Sigmoid colon (tissue), 7 donors: ENCODE measurements around the gene NOC4L. TPM values are rescaled to one million over a fixed set of nuclear protein-coding genes. Genes with fewer than 3 reads are reported as not detected.

Experiments
- DNase-seq: peaks from one replicate; pipeline ENCODE4 v3.0.0-alpha.2; 2019
- H3K27ac ChIP-seq, 4 donors: fragments of 200-600 bp; sonication (generic); one replicate each; pipeline ENCODE4 v1.5.1; 2016 to 2019; ENCODE audit warnings: mild to moderate bottlenecking in 1 of 4
- H3K27me3 ChIP-seq, 3 donors: fragments of 200-600 bp; sonication (generic); one replicate each; pipeline ENCODE4 v1.5.1; 2019; ENCODE audit warnings: mild to moderate bottlenecking in 1 of 3
- H3K36me3 ChIP-seq, 4 donors: fragments of 200-600 bp; sonication (generic); one replicate each; pipeline ENCODE4 v1.5.1; 2016 to 2019
- H3K4me1 ChIP-seq, 4 donors: fragments of 200-600 bp; sonication (generic); one replicate each; pipeline ENCODE4 v1.5.1; 2017 to 2019
- H3K4me3 ChIP-seq, 4 donors: fragments of 200-600 bp; sonication (generic); one replicate each; pipeline ENCODE4 v1.5.1; 2017 to 2019; ENCODE audit warnings: mild to moderate bottlenecking in 2 of 4, moderate library complexity in 1 of 4
- H3K9me3 ChIP-seq, 4 donors: fragments of 200-600 bp in 3 of 4; sonication (generic) in 3 of 4; one replicate each; pipeline versions ENCODE4 v1.5.1 to v1.6.1; 2013 to 2019
- CTCF ChIP-seq, 4 experiments: fragments of 450-650 bp in 3 of 4; fragments of 200-600 bp in 1 of 4; IDR thresholded peaks; one replicate each; pipeline ENCODE4 v1.5.1; 2016 to 2019; ENCODE audit warnings: antibody characterized with exemption in 4 of 4, mild to moderate bottlenecking in 3 of 4, moderate library complexity in 2 of 4
- EP300 ChIP-seq, 4 donors: sonication (generic); formaldehyde crosslinking; IDR thresholded peaks; one replicate each; pipeline ENCODE4 v1.6.1; 2017; ENCODE audit warnings: antibody characterized with exemption in 4 of 4
- POLR2A ChIP-seq, 2 donors: fragments of 450-650 bp; IDR thresholded peaks; one replicate each; pipeline ENCODE4 v1.6.1; 2016; ENCODE audit warnings: antibody characterized with exemption in 2 of 2, mild to moderate bottlenecking in 2 of 2, moderate library complexity in 2 of 2
- POLR2AphosphoS5 ChIP-seq, 4 donors: sonication (generic); formaldehyde crosslinking; IDR thresholded peaks; one replicate each; pipeline ENCODE4 v1.6.1; 2017; ENCODE audit warnings: antibody characterized with exemption in 4 of 4
- WGBS, 2 donors: extraction: QIAGEN DNeasy Blood & Tissue Kit; methylation state at CpG; one replicate each; pipeline ENCODE4 v1.1.7; 2013; 5-methylcytosine and 5-hydroxymethylcytosine counted together
- intact Hi-C: fragments of 100-400 bp; cut with DNase I; formaldehyde crosslinking; loops from one replicate; pipeline ENCODE4 v1.15.1; 2023
- polyA plus RNA-seq, 3 donors: library from polyadenylated mRNA; stranded (reverse); fragments of 200-250 nt; gene quantifications; one replicate each; pipeline ENCODE4 v1.2.3, GENCODE V29; 2013
- total RNA-seq, 4 donors: library from RNA; depleted of rRNA; stranded (reverse); fragments of >200 nt; gene quantifications; one replicate each; pipeline ENCODE4 v1.1.0, GENCODE V29; 2016
- donor health status: healthy with polysubstance abuse.
- donor health status: Bipolar disorder and iron deficiency.
- donor health status: healthy.

The NOC4L gene
- total and polyA plus RNA-seq, 7 donors = 5.4 to 34.9 (median 9.4) TPM

- no peak overlapping the region for H3K27ac ChIP-seq
- H3K27me3 ChIP-seq = peaks cover 0 to 20% (median 10%) of the 10 kb centered on the region in 3 donors
- peaks cover 0 to 16% (median 0%) of the 10 kb centered on the region in 4 donors for H3K36me3 ChIP-seq
- intact Hi-C loops = no loop called here
- no peak for DNase-seq
- no peak for TF ChIP-seq POLR2A (IDR thresholded peaks at IDR 0.05)
- H3K9me3 ChIP-seq = no peaks in the 10 kb centered on the region
- no peak overlapping the region for H3K4me3 ChIP-seq
- H3K4me1 ChIP-seq = peaks cover 0 to 4% (median 0%) of the 10 kb centered on the region in 4 donors
- WGBS, 2 donors = 67 to 69% methylated on average over 13 to 14 of the region's 14 CpGs
Measured at GRCh38 chr12:132161036-132161781, 17.0 kb downstream of the NOC4L start.

- H3K4me3 ChIP-seq = no peak overlapping the region
- peaks cover 0 to 21% (median 11%) of the 10 kb centered on the region in 3 donors for H3K27me3 ChIP-seq
- intact Hi-C loops = no loop called here
- DNase-seq = no peak
- H3K4me1 ChIP-seq = peaks cover 0 to 4% (median 0%) of the 10 kb centered on the region in 4 donors
- H3K36me3 ChIP-seq = peaks cover 0 to 10% (median 0%) of the 10 kb centered on the region in 4 donors
- TF ChIP-seq POLR2AphosphoS5 (IDR thresholded peaks at IDR 0.05) (no peak), CTCF (IDR thresholded peaks at IDR 0.05) (no peak), POLR2A (IDR thresholded peaks at IDR 0.05) (no peak), EP300 (IDR thresholded peaks at IDR 0.05) (no peak)
- no peak overlapping the region for H3K27ac ChIP-seq
- no peaks in the 10 kb centered on the region for H3K9me3 ChIP-seq
- 62 to 64% methylated on average over 17 of the region's 17 CpGs for WGBS, 2 donors
Measured at GRCh38 chr12:132161796-132162507, 17.7 kb downstream of the NOC4L start.

GRCh38 chr12:132162508-132163031 is 18.3 kb downstream of the NOC4L start:
- TF ChIP-seq POLR2A (IDR thresholded peaks at IDR 0.05) (no peak), EP300 (IDR thresholded peaks at IDR 0.05) (no peak), CTCF (IDR thresholded peaks at IDR 0.05) (no peak), POLR2AphosphoS5 (IDR thresholded peaks at IDR 0.05) (no peak)
- intact Hi-C loops = no loop called here
- Histone ChIP-seq H3K27ac (no peak overlapping the region), H3K36me3 (peaks cover 0 to 6% (median 0%) of the 10 kb centered on the region in 4 donors), H3K4me3 (peak overlapping the region in 2 of 4 donors; percentile 5 to 7), H3K4me1 (peaks cover 0 to 4% (median 0%) of the 10 kb centered on the region in 4 donors), H3K9me3 (no peaks in the 10 kb centered on the region), H3K27me3 (peaks cover 0 to 27% (median 17%) of the 10 kb centered on the region in 3 donors)
- 24 to 30% methylated on average over 17 of the region's 17 CpGs for WGBS, 2 donors
- no peak for DNase-seq

GRCh38 chr12:132163041-132163910 is 19.0 kb downstream of the NOC4L start:
- intact Hi-C loops = no loop called here
- Histone ChIP-seq H3K27ac (no peak overlapping the region), H3K4me3 (peak overlapping the region in 2 of 4 donors; percentile 5 to 7), H3K9me3 (no peaks in the 10 kb centered on the region), H3K27me3 (peaks cover under 1 to 34% (median 22%) of the 10 kb centered on the region in 3 donors), H3K4me1 (peaks cover 0 to 4% (median 0%) of the 10 kb centered on the region in 4 donors), H3K36me3 (no peaks in the 10 kb centered on the region)
- DNase-seq = no peak
- no peak for TF ChIP-seq EP300 (IDR thresholded peaks at IDR 0.05)
- TF ChIP-seq POLR2A (IDR thresholded peaks at IDR 0.05) = no peak
- no peak for TF ChIP-seq POLR2AphosphoS5 (IDR thresholded peaks at IDR 0.05)
- TF ChIP-seq CTCF (IDR thresholded peaks at IDR 0.05) = no peak
- WGBS, 2 donors = 39 to 59% methylated on average over 26 of the region's 26 CpGs
